Suprapubic skin (tissue), 4 donors: Measurements from ENCODE around the gene CCSER2.

Experiments used
- EP300 ChIP-seq: sonication (generic); formaldehyde crosslinking; IDR thresholded peaks from one replicate; pipeline ENCODE4 v1.6.1; 2017; ENCODE audit warnings: antibody characterized with exemption
- POLR2A ChIP-seq, 2 donors: fragments of 450-650 bp; IDR thresholded peaks; one replicate each; pipeline ENCODE4 v1.6.1; 2017; ENCODE audit warnings: antibody characterized with exemption in 2 of 2, mild to moderate bottlenecking in 2 of 2, moderate library complexity in 2 of 2
- POLR2AphosphoS5 ChIP-seq, 3 donors: sonication (generic); formaldehyde crosslinking; IDR thresholded peaks; one replicate each; pipeline ENCODE4 v1.6.1; 2017; ENCODE audit warnings: antibody characterized with exemption in 3 of 3
- TF ChIP-seq, protein P1 (sequence below), 2 donors: fragments of 200-600 bp in 1 of 2; fragments of 450-650 bp in 1 of 2; sonication (generic) in 1 of 2; IDR thresholded peaks; one replicate each; pipeline ENCODE4 v1.5.1; 2016 to 2019; ENCODE audit warnings: antibody characterized with exemption in 2 of 2, mild to moderate bottlenecking in 1 of 2, moderate library complexity in 1 of 2

DNA sequence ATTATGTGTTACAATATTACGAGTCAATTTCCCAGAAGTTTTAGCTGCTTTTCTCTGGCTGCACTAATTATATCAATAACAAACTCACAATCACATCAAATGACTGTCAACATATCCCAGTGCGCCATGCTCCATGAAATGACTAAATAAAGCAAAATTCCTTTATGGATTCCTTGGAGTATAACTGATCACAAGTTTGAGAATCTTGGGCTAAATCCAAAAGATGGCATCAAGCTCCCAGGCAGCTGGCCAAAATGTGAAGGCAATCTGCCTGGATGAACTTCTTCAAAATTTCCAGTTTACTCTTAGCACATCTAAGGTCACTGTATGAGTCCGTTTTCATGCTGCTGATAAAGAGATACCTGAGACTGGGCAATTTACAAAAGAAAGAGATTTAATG lies 210.8 kb downstream of the CCSER2 start:
- TF ChIP-seq POLR2A (IDR thresholded peaks at IDR 0.05) (no peak), POLR2AphosphoS5 (IDR thresholded peaks at IDR 0.05) (no peak), EP300 (no peak)
- TF ChIP-seq, protein P1, sequence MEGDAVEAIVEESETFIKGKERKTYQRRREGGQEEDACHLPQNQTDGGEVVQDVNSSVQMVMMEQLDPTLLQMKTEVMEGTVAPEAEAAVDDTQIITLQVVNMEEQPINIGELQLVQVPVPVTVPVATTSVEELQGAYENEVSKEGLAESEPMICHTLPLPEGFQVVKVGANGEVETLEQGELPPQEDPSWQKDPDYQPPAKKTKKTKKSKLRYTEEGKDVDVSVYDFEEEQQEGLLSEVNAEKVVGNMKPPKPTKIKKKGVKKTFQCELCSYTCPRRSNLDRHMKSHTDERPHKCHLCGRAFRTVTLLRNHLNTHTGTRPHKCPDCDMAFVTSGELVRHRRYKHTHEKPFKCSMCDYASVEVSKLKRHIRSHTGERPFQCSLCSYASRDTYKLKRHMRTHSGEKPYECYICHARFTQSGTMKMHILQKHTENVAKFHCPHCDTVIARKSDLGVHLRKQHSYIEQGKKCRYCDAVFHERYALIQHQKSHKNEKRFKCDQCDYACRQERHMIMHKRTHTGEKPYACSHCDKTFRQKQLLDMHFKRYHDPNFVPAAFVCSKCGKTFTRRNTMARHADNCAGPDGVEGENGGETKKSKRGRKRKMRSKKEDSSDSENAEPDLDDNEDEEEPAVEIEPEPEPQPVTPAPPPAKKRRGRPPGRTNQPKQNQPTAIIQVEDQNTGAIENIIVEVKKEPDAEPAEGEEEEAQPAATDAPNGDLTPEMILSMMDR (IDR thresholded peaks at IDR 0.05), result no peak
